Stromal cell of bone marrow (primary cell): ENCODE data around the gene ZNF831.

ENCODE experiments used
- DNase-seq: peaks from one replicate; pipeline ENCODE4 v3.0.0-alpha.2; 2012; ENCODE audit warnings: low read depth

The ZNF831 gene

DNA sequence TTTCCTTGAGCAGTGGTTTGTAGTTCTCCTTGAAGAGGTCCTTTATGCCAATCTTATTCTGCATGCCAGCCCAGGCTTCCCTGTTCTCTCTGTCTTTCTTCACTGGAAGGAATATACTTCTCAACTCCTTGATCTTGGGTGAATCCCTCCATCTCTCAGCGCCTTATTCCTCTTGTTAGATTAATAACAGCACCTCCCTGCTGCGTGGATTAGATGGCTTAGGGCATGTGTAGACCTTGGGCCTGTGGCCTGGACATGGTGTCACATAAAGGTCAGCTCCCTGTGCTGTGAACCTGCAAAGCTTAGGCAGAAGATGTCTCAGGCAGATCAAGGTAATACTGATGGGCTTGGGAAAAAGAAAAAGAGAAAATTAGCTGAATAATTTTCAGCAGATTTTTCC lies 18.3 kb downstream of the ZNF831 start:
- no peak for DNase-seq

DNA sequence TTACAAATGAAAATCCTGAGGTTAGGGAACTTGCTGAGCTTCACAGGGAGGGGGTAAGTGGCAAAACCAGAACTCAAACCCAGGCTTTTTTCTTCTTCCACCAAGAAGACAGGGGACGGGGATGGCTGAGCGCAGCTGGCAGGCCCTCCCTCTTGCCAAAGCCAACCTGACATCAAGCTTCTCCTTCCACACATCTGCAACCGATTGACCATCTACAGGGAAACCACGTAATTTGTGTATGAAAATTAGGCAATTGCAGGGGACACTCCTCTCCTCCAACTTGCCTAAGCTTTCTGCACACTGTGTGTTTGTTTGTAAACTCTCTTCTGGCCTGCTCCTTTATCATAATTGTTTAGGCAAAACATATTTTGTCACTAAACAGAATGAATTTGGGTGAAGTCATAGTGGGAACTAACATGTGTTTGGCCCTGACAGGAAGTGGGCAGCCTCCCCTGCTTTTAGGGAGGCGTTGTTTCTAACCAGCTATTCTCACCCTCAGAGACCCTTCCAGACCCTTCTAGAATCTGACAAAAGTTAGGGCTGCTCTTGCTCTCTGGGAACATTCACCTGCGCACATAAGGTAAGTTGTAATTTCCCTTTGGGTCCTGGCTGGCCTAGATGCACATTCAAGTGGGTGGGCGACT lies 18.9 kb downstream of the ZNF831 start:
- no peak for DNase-seq

DNA sequence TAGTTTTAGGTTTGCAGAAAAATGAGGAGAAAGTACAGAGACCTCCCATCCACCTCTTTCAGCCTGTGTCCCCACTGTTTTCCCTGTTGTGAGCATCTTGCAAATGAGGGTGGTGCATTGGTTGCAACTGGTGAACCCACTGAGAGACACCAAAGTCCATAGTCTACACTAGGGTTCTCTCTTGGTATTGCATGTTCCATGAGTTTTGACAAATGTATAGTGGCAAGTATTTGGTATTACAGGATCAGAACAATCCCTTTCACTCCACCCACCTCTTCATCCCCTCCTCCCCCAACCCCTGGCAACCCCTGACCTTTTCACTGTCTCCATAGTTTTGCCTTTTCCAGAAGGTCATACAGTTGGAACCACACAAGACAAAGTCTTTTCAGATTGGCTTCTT lies 20.1 kb downstream of the ZNF831 start:
- no peak for DNase-seq

GRCh38 chr20:59184880-59185447 lies 21.3 kb downstream of the ZNF831 start:
- DNase-seq: no peak

- DNase-seq: no peak
Measured at GRCh38 chr20:59185809-59186208, 22.2 kb downstream of the ZNF831 start.

DNA sequence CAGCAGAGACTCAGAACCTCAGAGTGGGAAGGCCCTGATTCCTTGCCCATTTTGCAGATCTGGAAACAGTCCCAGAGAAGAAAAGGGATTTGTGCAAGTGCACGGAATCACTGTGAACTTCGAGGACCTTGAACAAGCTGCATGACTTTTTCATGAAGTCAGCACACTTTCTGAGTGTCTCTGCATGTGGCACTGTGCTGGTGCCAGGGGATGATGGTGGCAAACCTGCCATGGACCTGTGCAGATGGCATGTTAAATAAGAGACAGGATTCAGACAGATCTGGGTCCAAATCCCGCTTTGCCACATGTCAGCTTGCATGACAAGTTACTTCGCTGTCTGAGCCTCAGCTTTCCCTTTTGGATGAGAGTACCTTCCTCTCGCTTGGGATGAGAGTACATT lies 26.8 kb downstream of the ZNF831 start:
- no peak for DNase-seq

- no peak for DNase-seq
Measured at GRCh38 chr20:59191036-59191755, 27.6 kb downstream of the ZNF831 start.

DNA sequence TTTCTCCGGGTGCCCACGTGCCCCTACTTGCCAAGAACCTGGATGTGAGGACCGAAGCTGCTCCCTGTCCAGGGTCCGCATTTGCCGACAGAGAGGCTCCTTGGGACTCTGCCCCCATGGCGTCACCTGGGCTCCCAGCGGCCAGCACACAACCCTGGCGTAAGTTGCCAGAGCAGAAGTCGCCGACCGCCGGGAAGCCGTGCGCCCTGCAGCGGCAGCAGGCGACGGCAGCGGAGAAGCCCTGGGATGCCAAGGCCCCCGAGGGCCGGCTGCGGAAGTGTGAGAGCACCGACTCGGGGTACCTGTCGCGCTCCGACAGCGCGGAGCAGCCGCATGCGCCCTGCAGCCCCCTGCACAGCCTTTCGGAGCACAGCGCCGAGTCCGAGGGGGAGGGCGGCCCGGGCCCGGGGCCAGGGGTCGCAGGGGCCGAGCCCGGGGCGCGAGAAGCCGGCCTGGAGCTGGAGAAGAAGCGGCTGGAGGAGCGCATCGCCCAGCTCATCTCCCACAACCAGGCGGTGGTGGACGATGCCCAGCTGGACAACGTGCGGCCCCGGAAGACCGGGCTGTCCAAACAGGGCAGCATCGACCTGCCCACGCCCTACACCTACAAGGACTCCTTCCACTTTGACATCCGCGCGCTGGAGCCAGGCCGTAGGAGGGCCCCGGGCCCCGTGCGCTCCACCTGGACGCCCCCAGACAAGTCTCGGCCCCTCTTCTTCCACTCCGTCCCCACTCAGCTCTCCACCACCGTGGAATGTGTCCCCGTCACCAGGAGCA lies 28.3 kb downstream of the ZNF831 start:
- DNase-seq: no peak

GRCh38 chr20:59192533-59192896 lies 28.9 kb downstream of the ZNF831 start:
- DNase-seq: no peak

- no peak for DNase-seq
Measured at GRCh38 chr20:59193325-59193724, 29.7 kb downstream of the ZNF831 start.

- no peak for DNase-seq
Measured at GRCh38 chr20:59194023-59194935, 30.7 kb downstream of the ZNF831 start.

DNA sequence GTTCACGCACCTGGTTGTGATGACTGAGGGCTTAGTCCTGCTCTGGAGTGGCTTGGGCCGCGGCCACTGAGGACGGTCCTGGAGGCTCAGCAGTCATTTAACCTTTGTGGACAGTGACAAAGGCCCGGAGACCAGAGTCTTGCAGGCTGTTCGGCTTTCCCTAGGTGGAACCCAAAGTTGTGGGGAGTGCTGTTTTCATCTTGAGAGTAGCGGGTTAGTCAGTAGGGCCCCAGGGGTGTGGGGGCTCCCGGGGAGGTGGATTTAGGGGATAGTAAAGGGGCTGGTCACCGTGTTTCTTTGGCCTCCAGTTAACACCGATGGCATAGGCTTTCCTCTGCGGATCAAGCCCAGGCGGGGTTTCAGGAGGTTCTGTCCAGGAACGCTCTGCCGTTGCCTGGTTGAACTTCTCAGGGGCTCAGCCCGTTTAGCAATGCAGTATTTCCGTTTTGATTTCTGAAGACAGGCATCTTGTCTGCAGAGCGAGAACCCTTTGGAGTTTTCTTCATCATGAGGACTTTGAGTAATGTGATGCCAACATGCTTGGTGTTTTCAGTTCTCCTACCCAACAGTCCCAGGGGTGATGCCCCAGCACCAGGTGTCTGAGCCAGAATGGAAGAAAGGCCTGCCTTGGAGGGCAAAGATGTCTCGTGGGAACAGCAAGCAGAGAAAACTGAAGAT lies 31.8 kb downstream of the ZNF831 start:
- DNase-seq: no peak

DNA sequence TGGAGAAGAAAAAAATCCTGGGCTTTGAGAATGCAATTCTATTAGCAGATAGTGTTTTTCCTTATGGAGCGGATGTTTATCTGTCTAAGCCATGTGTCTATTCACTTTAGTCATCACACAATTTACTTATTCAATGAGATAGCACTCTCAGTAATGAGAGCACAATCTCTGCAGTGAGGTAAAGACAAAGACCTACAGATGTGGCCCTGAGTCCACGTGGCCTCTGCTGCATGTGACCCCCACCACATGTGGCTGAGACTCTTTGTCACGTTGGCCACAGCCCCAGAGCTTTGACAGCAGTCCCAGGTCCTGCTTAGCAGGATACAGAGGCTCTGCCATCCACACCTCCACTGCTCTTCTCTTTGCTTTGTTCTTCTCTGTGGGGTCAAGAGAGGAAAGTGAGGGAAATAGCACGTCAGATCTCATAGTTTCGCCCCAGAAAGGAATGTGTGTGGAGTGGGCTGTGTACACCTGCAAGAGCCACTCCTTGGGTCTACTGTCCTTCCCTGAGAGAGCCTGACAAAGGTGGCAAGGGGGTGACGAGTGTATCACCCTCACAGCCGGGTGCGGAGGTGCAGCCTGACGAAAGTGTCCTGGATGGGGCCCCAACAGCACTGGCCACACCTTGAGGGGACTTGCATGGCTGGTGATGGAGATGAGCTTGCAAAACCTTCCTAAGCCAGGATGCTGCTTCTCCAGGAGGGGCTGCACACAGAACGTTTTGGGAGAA lies 40.7 kb downstream of the ZNF831 start:
- no peak for DNase-seq

DNA sequence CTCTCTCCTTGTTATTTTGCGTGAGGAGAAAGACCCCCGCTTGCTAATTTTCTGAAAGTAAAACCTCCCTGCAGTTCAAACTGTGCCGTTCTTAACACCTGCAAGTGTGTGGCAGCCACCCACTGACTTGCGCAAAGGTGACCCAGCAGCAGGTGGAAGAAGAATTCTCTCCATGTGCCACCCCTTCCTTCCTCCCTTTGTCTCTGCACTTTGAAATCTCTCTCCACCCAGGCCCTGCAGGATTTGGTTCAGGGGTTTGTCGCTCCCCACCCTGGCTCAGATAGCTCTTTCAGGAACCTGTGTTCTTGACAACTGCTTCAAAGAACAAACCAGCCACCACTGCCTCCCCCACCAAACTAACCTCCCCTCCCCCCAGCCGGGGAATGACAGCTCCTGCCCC lies 41.4 kb downstream of the ZNF831 start:
- DNase-seq: no peak

DNA sequence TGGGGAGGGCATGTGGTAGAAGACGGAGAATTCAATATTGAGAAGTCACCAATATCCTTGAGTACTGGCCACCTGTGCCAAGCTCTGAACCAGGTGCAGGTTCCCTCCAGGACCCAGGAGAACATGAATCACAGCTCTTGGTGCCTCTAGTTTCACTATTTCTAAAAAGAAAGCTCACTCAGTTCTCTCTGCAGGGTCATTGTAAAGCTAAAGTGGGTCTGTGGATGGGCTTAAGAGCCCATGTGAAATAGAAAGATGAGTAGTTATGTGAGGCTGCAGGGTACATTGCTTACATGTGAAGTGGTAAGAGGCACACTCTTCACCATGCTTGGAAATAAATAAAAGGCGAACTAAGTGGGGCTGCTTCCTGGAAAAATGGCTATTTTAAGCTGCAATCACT lies 43.6 kb downstream of the ZNF831 start:
- no peak for DNase-seq

GRCh38 chr20:59207742-59208357 lies 44.2 kb downstream of the ZNF831 start:
- DNase-seq: no peak

- DNase-seq: no peak
Measured at GRCh38 chr20:59210186-59210585, 46.6 kb downstream of the ZNF831 start.

GRCh38 chr20:59211208-59211765 lies 47.7 kb downstream of the ZNF831 start:
- no peak for DNase-seq

- DNase-seq: no peak
Measured at GRCh38 chr20:59214073-59214472, 50.5 kb downstream of the ZNF831 start.
